Heart left ventricle (tissue), 13 donors: ENCODE results near the gene XDH.

Source experiments
- POLR2A ChIP-seq, 2 donors: fragments of 450-650 bp; IDR thresholded peaks; one replicate each; pipeline ENCODE4 v1.6.1; 2017; ENCODE audit warnings: antibody characterized with exemption in 2 of 2, mild to moderate bottlenecking in 2 of 2, moderate library complexity in 2 of 2
- TF ChIP-seq, protein P1 (sequence below), 12 donors: fragments of 200-600 bp; sonication (generic) in 4 of 12; IDR thresholded peaks; one replicate each; pipeline versions ENCODE4 v1.5.0 to v1.8.0; 2018 to 2022; ENCODE audit warnings: antibody characterized with exemption in 12 of 12, mild to moderate bottlenecking in 5 of 12
- donor health status: ischemic (EF 13 %, LVEDD 7.1; RV severe dilation, severe dysfunction).
- donor health status: DM: no; HTN: yes; CAD: no.
- donor health status: DM: no; HTN: no; CAD: no.
- donor health status: ischemic (EF 25% LVEDD 6.9; RV normal size, moderate dysfunction).
- donor health status: ischemic (EF 25% LVEDD 5.7; RV mildly dilated, moderate dysfunction).
- donor health status: ischemic (EF 35%, LVEDD 5.7; RV mildly dilated, moderate dysfunction).
- donor health status: nonischemic (EF 11% LVEDD 7.7; RV severe dilation, severe dysfunction).
- donor health status: DM: yes; HTN: yes; CAD: no.
- donor health status: PGD.
- donor health status: ischemic (EF 29% LVEDD 5.4; RV normal size, mild dysfunction).
- donor health status: nonischemic (EF 23%, LVEDD 6.1; RV moderate dilation, normal function).

DNA sequence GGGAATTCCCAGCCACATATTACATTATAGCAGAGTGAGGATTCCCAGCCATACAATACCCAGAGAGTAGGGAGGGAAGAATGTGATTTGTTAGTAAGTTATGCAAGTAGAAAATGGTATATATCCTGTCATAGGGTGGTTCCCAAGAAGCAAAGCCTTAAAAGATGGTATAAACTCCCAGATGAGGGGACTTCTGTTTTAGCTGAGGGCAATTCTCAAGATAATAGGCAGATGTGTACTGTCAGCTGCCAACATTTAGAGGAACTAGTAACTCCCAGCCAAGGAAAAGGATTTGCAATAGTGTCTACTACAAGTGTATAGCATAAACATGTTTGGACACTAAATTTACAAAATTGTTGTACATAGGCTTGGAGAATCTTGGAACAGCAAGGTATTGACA lies 86.5 kb downstream of the XDH start:
- TF ChIP-seq, protein P1, sequence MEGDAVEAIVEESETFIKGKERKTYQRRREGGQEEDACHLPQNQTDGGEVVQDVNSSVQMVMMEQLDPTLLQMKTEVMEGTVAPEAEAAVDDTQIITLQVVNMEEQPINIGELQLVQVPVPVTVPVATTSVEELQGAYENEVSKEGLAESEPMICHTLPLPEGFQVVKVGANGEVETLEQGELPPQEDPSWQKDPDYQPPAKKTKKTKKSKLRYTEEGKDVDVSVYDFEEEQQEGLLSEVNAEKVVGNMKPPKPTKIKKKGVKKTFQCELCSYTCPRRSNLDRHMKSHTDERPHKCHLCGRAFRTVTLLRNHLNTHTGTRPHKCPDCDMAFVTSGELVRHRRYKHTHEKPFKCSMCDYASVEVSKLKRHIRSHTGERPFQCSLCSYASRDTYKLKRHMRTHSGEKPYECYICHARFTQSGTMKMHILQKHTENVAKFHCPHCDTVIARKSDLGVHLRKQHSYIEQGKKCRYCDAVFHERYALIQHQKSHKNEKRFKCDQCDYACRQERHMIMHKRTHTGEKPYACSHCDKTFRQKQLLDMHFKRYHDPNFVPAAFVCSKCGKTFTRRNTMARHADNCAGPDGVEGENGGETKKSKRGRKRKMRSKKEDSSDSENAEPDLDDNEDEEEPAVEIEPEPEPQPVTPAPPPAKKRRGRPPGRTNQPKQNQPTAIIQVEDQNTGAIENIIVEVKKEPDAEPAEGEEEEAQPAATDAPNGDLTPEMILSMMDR (IDR thresholded peaks at IDR 0.05): no peak
- no peak for TF ChIP-seq POLR2A (IDR thresholded peaks at IDR 0.05)
